ENCODE results near the gene SNCAIP.
A peak's percentile ranks its signal among the peaks of the same experiment; 100 is the strongest.

The SNCAIP gene

GRCh38 chr5:122312591-122313406 lies 762 bp downstream of the SNCAIP start:
- Histone ChIP-seq H3K27me3 (peaks cover 42% of the 10 kb centered on the region), H3K27ac (no peak overlapping the region), H3K4me1 (no peaks in the 10 kb centered on the region), H4K20me1 (no peaks in the 10 kb centered on the region), H3K9ac (no peak overlapping the region), H3K9me3 (peaks cover 14% of the 10 kb centered on the region; the same call in 1 of the 2 replicates), H3K36me3 (no peaks in the 10 kb centered on the region), H3K4me2 (peak overlapping the region; percentile 79; the same call in 1 of the 2 replicates), H3K4me3 (peak overlapping the region; percentile 61)
- TF ChIP-seq Cebpa-rat (IDR thresholded peaks at IDR 0.05), result no peak

GRCh38 chr5:122314036-122314435 lies 2.0 kb downstream of the SNCAIP start:
- Histone ChIP-seq H3K27me3 (peaks cover 42% of the 10 kb centered on the region), H3K27ac (no peak overlapping the region), H3K9me3 (peaks cover 14% of the 10 kb centered on the region; the same call in 1 of the 2 replicates), H3K9ac (no peak overlapping the region), H3K4me3 (no peak overlapping the region), H3K36me3 (no peaks in the 10 kb centered on the region), H4K20me1 (no peaks in the 10 kb centered on the region), H3K4me2 (no peak overlapping the region), H3K4me1 (no peaks in the 10 kb centered on the region)
- no peak for TF ChIP-seq Cebpa-rat (IDR thresholded peaks at IDR 0.05)

- Histone ChIP-seq H3K4me1 (no peaks in the 10 kb centered on the region), H4K20me1 (no peaks in the 10 kb centered on the region), H3K27me3 (peaks cover 39% of the 10 kb centered on the region), H3K4me3 (no peak overlapping the region), H3K9me3 (peaks cover 14% of the 10 kb centered on the region; the same call in 1 of the 2 replicates), H3K4me2 (no peak overlapping the region), H3K27ac (no peak overlapping the region), H3K9ac (no peak overlapping the region), H3K36me3 (no peaks in the 10 kb centered on the region)
- TF ChIP-seq Cebpa-rat (IDR thresholded peaks at IDR 0.05), result no peak
These were observed 3.5 kb downstream of the SNCAIP start for GRCh38 chr5:122315521-122315920.

- H3K9ac ChIP-seq, result no peak overlapping the region
- no peak overlapping the region for H3K4me3 ChIP-seq
- peaks cover 11% of the 10 kb centered on the region; the same call in 1 of the 2 replicates for H3K9me3 ChIP-seq
- H3K4me2 ChIP-seq, result no peak overlapping the region
- H3K36me3 ChIP-seq, result no peaks in the 10 kb centered on the region
- H3K4me1 ChIP-seq, result no peaks in the 10 kb centered on the region
- no peak overlapping the region for H3K27ac ChIP-seq
- H4K20me1 ChIP-seq, result no peaks in the 10 kb centered on the region
- no peak for TF ChIP-seq Cebpa-rat (IDR thresholded peaks at IDR 0.05)
- H3K27me3 ChIP-seq, result peaks cover 27% of the 10 kb centered on the region
These were observed 4.6 kb downstream of the SNCAIP start for GRCh38 chr5:122316656-122317055.

GRCh38 chr5:122319897-122320296 lies 7.9 kb downstream of the SNCAIP start:
- no peak overlapping the region for H3K27ac ChIP-seq
- no peaks in the 10 kb centered on the region for H3K4me1 ChIP-seq

GRCh38 chr5:122321921-122322320 lies 9.9 kb downstream of the SNCAIP start:
- TF ChIP-seq Cebpa-rat (IDR thresholded peaks at IDR 0.05), result no peak
- Histone ChIP-seq H3K4me1 (no peaks in the 10 kb centered on the region), H3K36me3 (no peaks in the 10 kb centered on the region), H3K4me3 (no peak overlapping the region), H3K9ac (no peak overlapping the region), H3K4me2 (no peak overlapping the region), H3K27ac (no peak overlapping the region), H3K9me3 (no peaks in the 10 kb centered on the region), H3K27me3 (no peaks in the 10 kb centered on the region), H4K20me1 (no peaks in the 10 kb centered on the region)

More at GRCh38 chr5:122319897-122320296, 7.9 kb downstream of the SNCAIP start:
- no peak for TF ChIP-seq Cebpa-rat (IDR thresholded peaks at IDR 0.05)
- H3K4me2 ChIP-seq, result no peak overlapping the region
- no peaks in the 10 kb centered on the region for H3K27me3 ChIP-seq
- no peak overlapping the region for H3K4me3 ChIP-seq
- no peak overlapping the region for H3K9ac ChIP-seq
- H3K36me3 ChIP-seq, result no peaks in the 10 kb centered on the region
- no peaks in the 10 kb centered on the region for H4K20me1 ChIP-seq
- no peaks in the 10 kb centered on the region for H3K9me3 ChIP-seq

- no peak overlapping the region for H3K9ac ChIP-seq
- no peaks in the 10 kb centered on the region for H3K4me1 ChIP-seq
- no peak for TF ChIP-seq Cebpa-rat (IDR thresholded peaks at IDR 0.05)
- no peak overlapping the region for H3K4me2 ChIP-seq
- H4K20me1 ChIP-seq, result no peaks in the 10 kb centered on the region
- H3K27me3 ChIP-seq, result no peaks in the 10 kb centered on the region
- no peaks in the 10 kb centered on the region for H3K9me3 ChIP-seq
- H3K4me3 ChIP-seq, result no peak overlapping the region
- H3K36me3 ChIP-seq, result no peaks in the 10 kb centered on the region
- no peak overlapping the region for H3K27ac ChIP-seq
These were observed 10.9 kb downstream of the SNCAIP start for GRCh38 chr5:122322801-122323548.

- Histone ChIP-seq H3K36me3 (no peaks in the 10 kb centered on the region), H3K9ac (no peak overlapping the region), H3K4me3 (no peak overlapping the region), H3K27ac (no peak overlapping the region), H3K4me2 (no peak overlapping the region), H3K27me3 (no peaks in the 10 kb centered on the region), H4K20me1 (no peaks in the 10 kb centered on the region), H3K4me1 (no peaks in the 10 kb centered on the region), H3K9me3 (no peaks in the 10 kb centered on the region)
- TF ChIP-seq Cebpa-rat (IDR thresholded peaks at IDR 0.05), result no peak
These were observed 11.7 kb downstream of the SNCAIP start for GRCh38 chr5:122323738-122324137.

- no peaks in the 10 kb centered on the region for H3K9me3 ChIP-seq
- no peaks in the 10 kb centered on the region for H3K27me3 ChIP-seq
- H4K20me1 ChIP-seq, result no peaks in the 10 kb centered on the region
- TF ChIP-seq Cebpa-rat (IDR thresholded peaks at IDR 0.05), result no peak
- no peaks in the 10 kb centered on the region for H3K4me1 ChIP-seq
- no peak overlapping the region for H3K9ac ChIP-seq
- H3K27ac ChIP-seq, result no peak overlapping the region
- no peaks in the 10 kb centered on the region for H3K36me3 ChIP-seq
- no peak overlapping the region for H3K4me2 ChIP-seq
- H3K4me3 ChIP-seq, result no peak overlapping the region
These were observed 15.1 kb downstream of the SNCAIP start for GRCh38 chr5:122327110-122327509.

GRCh38 chr5:122330881-122331280 lies 18.8 kb downstream of the SNCAIP start:
- no peak overlapping the region for H3K4me3 ChIP-seq
- H3K9me3 ChIP-seq, result no peaks in the 10 kb centered on the region
- H3K27me3 ChIP-seq, result no peaks in the 10 kb centered on the region
- H3K4me2 ChIP-seq, result no peak overlapping the region
- no peaks in the 10 kb centered on the region for H4K20me1 ChIP-seq
- no peak overlapping the region for H3K9ac ChIP-seq
- no peak overlapping the region for H3K27ac ChIP-seq
- no peak for TF ChIP-seq Cebpa-rat (IDR thresholded peaks at IDR 0.05)
- H3K4me1 ChIP-seq, result no peaks in the 10 kb centered on the region
- H3K36me3 ChIP-seq, result no peaks in the 10 kb centered on the region
